A673 (cell line): ENCODE data around the gene PSMB10.

Experiments
- EZH2 ChIP-seq: fragments of 200-600 bp; sonication (generic); IDR thresholded peaks from 2 replicates; pipeline ENCODE4 v1.6.1; 2017; ENCODE audit warnings: borderline replicate concordance, low read depth, mild to moderate bottlenecking, mixed read lengths, antibody characterized with exemption, low read length; ENCODE audit not compliant: poor library complexity, severe bottlenecking
- TF ChIP-seq, protein P1 (sequence below): fragments of 300-800, 200-600 bp; sonication (generic); conservative IDR thresholded peaks from 2 replicates; pipeline ENCODE4 v1.5.1; 2017; ENCODE audit warnings: low read depth, mild to moderate bottlenecking, antibody characterized with exemption, low read length, moderate library complexity, mixed read lengths

DNA sequence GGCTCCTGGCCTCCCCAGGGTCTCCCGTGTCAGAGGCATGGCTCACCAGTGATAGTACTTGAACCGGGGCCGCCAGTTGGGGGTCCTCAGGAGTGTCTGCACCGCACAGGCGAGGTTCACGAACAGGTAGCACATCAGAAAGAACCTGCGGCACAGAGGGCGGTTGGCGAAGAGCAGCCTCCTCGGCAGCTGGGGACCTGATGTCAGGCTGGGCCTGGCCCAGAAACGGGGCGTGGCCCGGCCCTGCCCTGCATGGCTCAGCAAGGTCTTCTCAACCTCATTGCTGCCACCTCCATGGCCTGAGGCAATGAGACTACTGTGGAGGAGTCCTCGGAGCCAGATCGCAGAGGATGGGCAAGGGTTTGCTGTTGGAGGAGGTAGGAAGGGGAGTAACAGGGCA, 11.4 kb upstream of the PSMB10 start:
- TF ChIP-seq, protein P1, sequence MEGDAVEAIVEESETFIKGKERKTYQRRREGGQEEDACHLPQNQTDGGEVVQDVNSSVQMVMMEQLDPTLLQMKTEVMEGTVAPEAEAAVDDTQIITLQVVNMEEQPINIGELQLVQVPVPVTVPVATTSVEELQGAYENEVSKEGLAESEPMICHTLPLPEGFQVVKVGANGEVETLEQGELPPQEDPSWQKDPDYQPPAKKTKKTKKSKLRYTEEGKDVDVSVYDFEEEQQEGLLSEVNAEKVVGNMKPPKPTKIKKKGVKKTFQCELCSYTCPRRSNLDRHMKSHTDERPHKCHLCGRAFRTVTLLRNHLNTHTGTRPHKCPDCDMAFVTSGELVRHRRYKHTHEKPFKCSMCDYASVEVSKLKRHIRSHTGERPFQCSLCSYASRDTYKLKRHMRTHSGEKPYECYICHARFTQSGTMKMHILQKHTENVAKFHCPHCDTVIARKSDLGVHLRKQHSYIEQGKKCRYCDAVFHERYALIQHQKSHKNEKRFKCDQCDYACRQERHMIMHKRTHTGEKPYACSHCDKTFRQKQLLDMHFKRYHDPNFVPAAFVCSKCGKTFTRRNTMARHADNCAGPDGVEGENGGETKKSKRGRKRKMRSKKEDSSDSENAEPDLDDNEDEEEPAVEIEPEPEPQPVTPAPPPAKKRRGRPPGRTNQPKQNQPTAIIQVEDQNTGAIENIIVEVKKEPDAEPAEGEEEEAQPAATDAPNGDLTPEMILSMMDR, result no peak
- no peak for TF ChIP-seq EZH2
